ENCODE measurements around the gene MYCN.
"Not testable (repeated sequence)": the region's sequence is repeated elsewhere in the genome, so short reads cannot be mapped to it uniquely, and the experiment has no call there.

MYCN gene

DNA sequence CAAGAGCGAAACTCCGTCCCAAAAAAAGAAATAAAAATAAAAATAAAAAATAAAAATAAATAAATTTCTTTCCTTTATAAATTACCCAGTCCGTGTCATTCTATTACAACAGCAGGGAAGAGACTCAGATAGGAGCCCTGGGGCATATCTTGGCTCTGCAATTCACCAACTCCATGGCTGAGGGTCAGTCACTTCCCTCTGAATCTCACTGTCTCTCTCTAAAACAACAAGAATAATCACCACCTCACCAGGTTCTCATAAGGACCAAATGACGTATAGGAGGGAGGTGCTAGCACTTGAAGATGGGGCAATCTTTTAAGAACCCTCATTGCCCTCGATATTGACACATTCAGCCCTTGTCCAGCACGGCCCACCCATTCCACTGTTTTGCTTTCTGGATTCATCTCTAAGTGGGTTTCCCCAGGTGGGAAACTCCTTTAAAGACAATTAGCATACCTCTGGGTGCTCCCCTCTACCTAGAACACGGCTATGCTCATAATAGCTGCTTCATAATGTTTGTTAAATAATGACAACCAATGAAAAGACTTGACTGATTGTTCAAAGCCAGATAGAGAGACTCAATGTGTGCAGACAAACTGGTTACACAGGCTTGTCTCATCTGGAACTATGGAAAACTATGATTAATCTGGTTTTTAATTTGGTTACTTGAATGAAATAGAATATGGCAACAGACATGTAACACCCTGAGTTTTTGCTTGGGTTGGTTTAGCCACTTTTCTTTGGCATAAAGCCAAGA, 15.1 kb downstream of the MYCN start:
- no peak for DNase-seq (ENCODE audit: low read depth, low spot score)
- H3K27ac ChIP-seq, result no peak overlapping the region
- no peaks in the 10 kb centered on the region for H3K9me3 ChIP-seq (ENCODE audit: low read depth, low read length)
- no peak for TF ChIP-seq EZH2 (IDR thresholded peaks at IDR 0.05)
- no peak for TF ChIP-seq POLR2AphosphoS5 (IDR thresholded peaks at IDR 0.05; ENCODE audit: borderline replicate concordance, low read depth, low read length)
- no peak for TF ChIP-seq FOXP2 (optimal IDR thresholded peaks at IDR 0.05; ENCODE audit: control extremely low read depth, extremely low read length, insufficient read depth)
- H3K36me3 ChIP-seq (ENCODE audit: insufficient read depth, low read length), result no peaks in the 10 kb centered on the region
- no peak overlapping the region for H3K4me3 ChIP-seq
- H3K9ac ChIP-seq (ENCODE audit: insufficient read length), result no peak overlapping the region

DNA sequence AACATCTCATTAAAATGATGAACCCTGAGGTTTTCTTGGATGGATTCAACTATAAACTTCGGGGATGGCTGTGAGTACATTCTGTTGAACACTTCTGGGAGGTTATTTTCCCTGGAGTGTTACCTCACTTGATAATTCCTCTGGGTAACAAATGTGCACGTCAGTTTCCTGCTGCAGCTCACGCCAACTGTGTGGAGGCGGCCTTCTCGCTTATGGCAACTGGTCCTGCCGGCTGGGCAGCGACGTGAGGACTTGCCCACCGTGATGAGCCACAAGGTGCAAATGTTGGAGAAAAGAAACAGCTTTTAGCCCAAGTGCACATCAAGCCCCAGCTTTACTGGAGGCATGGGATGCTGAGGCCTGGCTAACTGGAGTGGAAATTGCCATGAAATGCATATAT, 15.9 kb downstream of the MYCN start:
- H3K9me3 ChIP-seq (ENCODE audit: low read depth, low read length), result no peaks in the 10 kb centered on the region
- no peak for TF ChIP-seq POLR2AphosphoS5 (IDR thresholded peaks at IDR 0.05; ENCODE audit: borderline replicate concordance, low read depth, low read length)
- TF ChIP-seq EZH2 (IDR thresholded peaks at IDR 0.05), result no peak
- TF ChIP-seq FOXP2 (optimal IDR thresholded peaks at IDR 0.05; ENCODE audit: control extremely low read depth, extremely low read length, insufficient read depth), result no peak
- no peak overlapping the region for H3K27ac ChIP-seq
- H3K4me3 ChIP-seq, result no peak overlapping the region
- DNase-seq (ENCODE audit: low read depth, low spot score), result no peak
- H3K36me3 ChIP-seq (ENCODE audit: insufficient read depth, low read length), result no peaks in the 10 kb centered on the region
- no peak overlapping the region for H3K9ac ChIP-seq (ENCODE audit: insufficient read length)

GRCh38 chr2:15956751-15957736, 16.7 kb downstream of the MYCN start:
- TF ChIP-seq FOXP2 (optimal IDR thresholded peaks at IDR 0.05; ENCODE audit: control extremely low read depth, extremely low read length, insufficient read depth) (no peak), EZH2 (IDR thresholded peaks at IDR 0.05) (no peak), POLR2AphosphoS5 (IDR thresholded peaks at IDR 0.05; ENCODE audit: borderline replicate concordance, low read depth, low read length) (no peak)
- Histone ChIP-seq H3K9me3 (ENCODE audit: low read depth, low read length) (no peaks in the 10 kb centered on the region), H3K4me3 (no peak overlapping the region), H3K27ac (no peak overlapping the region), H3K9ac (ENCODE audit: insufficient read length) (no peak overlapping the region), H3K36me3 (ENCODE audit: insufficient read depth, low read length) (no peaks in the 10 kb centered on the region)
- DNase-seq (ENCODE audit: low read depth, low spot score), result no peak

GRCh38 chr2:15957881-15958713, 17.7 kb downstream of the MYCN start:
- H3K27ac ChIP-seq, result no peak overlapping the region
- H3K4me3 ChIP-seq, result no peak overlapping the region
- no peak for DNase-seq (ENCODE audit: low read depth, low spot score)
- no peaks in the 10 kb centered on the region for H3K9me3 ChIP-seq (ENCODE audit: low read depth, low read length)
- no peak overlapping the region for H3K9ac ChIP-seq (ENCODE audit: insufficient read length)
- TF ChIP-seq FOXP2 (optimal IDR thresholded peaks at IDR 0.05; ENCODE audit: control extremely low read depth, extremely low read length, insufficient read depth) (no peak), POLR2AphosphoS5 (IDR thresholded peaks at IDR 0.05; ENCODE audit: borderline replicate concordance, low read depth, low read length) (no peak), EZH2 (IDR thresholded peaks at IDR 0.05) (no peak)
- no peaks in the 10 kb centered on the region for H3K36me3 ChIP-seq (ENCODE audit: insufficient read depth, low read length)

GRCh38 chr2:15959331-15960153, 19.2 kb downstream of the MYCN start:
- TF ChIP-seq FOXP2 (optimal IDR thresholded peaks at IDR 0.05; ENCODE audit: control extremely low read depth, extremely low read length, insufficient read depth) (no peak), POLR2AphosphoS5 (IDR thresholded peaks at IDR 0.05; ENCODE audit: borderline replicate concordance, low read depth, low read length) (no peak), EZH2 (IDR thresholded peaks at IDR 0.05) (no peak)

GRCh38 chr2:15960154-15960520, 19.8 kb downstream of the MYCN start:
- not testable (repeated sequence) for H3K9ac ChIP-seq (ENCODE audit: insufficient read length); H3K4me3 ChIP-seq; H3K36me3 ChIP-seq (ENCODE audit: insufficient read depth, low read length); DNase-seq (ENCODE audit: low read depth, low spot score); H3K9me3 ChIP-seq (ENCODE audit: low read depth, low read length); H3K27ac ChIP-seq

More at GRCh38 chr2:15959331-15960153, 19.2 kb downstream of the MYCN start:
- H3K36me3 ChIP-seq (ENCODE audit: insufficient read depth, low read length), result no peaks in the 10 kb centered on the region
- H3K9ac ChIP-seq (ENCODE audit: insufficient read length), result no peak overlapping the region
- H3K27ac ChIP-seq, result no peak overlapping the region
- no peak for DNase-seq (ENCODE audit: low read depth, low spot score)
- H3K9me3 ChIP-seq (ENCODE audit: low read depth, low read length), result no peaks in the 10 kb centered on the region
- no peak overlapping the region for H3K4me3 ChIP-seq

- not testable (repeated sequence) for H3K9ac ChIP-seq (ENCODE audit: insufficient read length); H3K36me3 ChIP-seq (ENCODE audit: insufficient read depth, low read length); H3K9me3 ChIP-seq (ENCODE audit: low read depth, low read length); H3K27ac ChIP-seq; H3K4me3 ChIP-seq; DNase-seq (ENCODE audit: low read depth, low spot score)
Observed at GRCh38 chr2:15963109-15963976, 23.0 kb downstream of the MYCN start.

Measured in SK-N-MC (cell line).